ENCODE data around the gene GGA3.

Gene GGA3

GRCh38 chr17:75241996-75242460 is 19.4 kb downstream of the GGA3 start:
- no peak for DNase-seq (ENCODE audit: low read depth)
- no peak for TF ChIP-seq CTCF (IDR thresholded peaks at IDR 0.05; ENCODE audit: low read length, missing control alignments)
- H3K4me3 ChIP-seq (replicated peaks; ENCODE audit: low read depth, low read length), result no peak overlapping the region

- DNase-seq (ENCODE audit: low read depth), result no peak
- no peak overlapping the region for H3K4me3 ChIP-seq (replicated peaks; ENCODE audit: low read depth, low read length)
- no peak for TF ChIP-seq CTCF (IDR thresholded peaks at IDR 0.05; ENCODE audit: low read length, missing control alignments)
Observed at GRCh38 chr17:75241502-75241901, 19.9 kb downstream of the GGA3 start.

GRCh38 chr17:75241143-75241430 is 20.3 kb downstream of the GGA3 start:
- peak; percentile 12 for DNase-seq (ENCODE audit: low read depth)
- TF ChIP-seq CTCF (IDR thresholded peaks at IDR 0.05; ENCODE audit: low read length, missing control alignments), result no peak
- no peak overlapping the region for H3K4me3 ChIP-seq (replicated peaks; ENCODE audit: low read depth, low read length)

- TF ChIP-seq CTCF (IDR thresholded peaks at IDR 0.05; ENCODE audit: low read length, missing control alignments), result peak; percentile 73
- DNase-seq (ENCODE audit: low read depth), result peak; percentile 37
- H3K4me3 ChIP-seq (replicated peaks; ENCODE audit: low read depth, low read length), result no peak overlapping the region
Observed at GRCh38 chr17:75240394-75241142, 20.8 kb downstream of the GGA3 start.

- H3K4me3 ChIP-seq (replicated peaks; ENCODE audit: low read depth, low read length), result no peak overlapping the region
- no peak for TF ChIP-seq CTCF (IDR thresholded peaks at IDR 0.05; ENCODE audit: low read length, missing control alignments)
Observed at GRCh38 chr17:75239778-75240393, 21.5 kb downstream of the GGA3 start.

GRCh38 chr17:75239214-75239613 is 22.2 kb downstream of the GGA3 start:
- DNase-seq (ENCODE audit: low read depth), result no peak
- no peak for TF ChIP-seq CTCF (IDR thresholded peaks at IDR 0.05; ENCODE audit: low read length, missing control alignments)

More at GRCh38 chr17:75239778-75240393, 21.5 kb downstream of the GGA3 start:
- DNase-seq (ENCODE audit: low read depth), result no peak

More at GRCh38 chr17:75239214-75239613, 22.2 kb downstream of the GGA3 start:
- H3K4me3 ChIP-seq (replicated peaks; ENCODE audit: low read depth, low read length), result no peak overlapping the region

Data from fibroblast of pulmonary artery (primary cell).